GDM1 (cell line): ENCODE data around the gene KRTAP10-3.

Experiments
- DNase-seq: peaks from one replicate; lab custom pipeline; 2025; lab: John Stamatoyannopoulos, UW

KRTAP10-3 gene

GRCh38 chr21:44547656-44548331 is 10.8 kb downstream of the KRTAP10-3 start:
- DNase-seq: no peak

GRCh38 chr21:44544566-44544965 is 14.0 kb downstream of the KRTAP10-3 start:
- no peak for DNase-seq

GRCh38 chr21:44542716-44543115 is 15.9 kb downstream of the KRTAP10-3 start:
- DNase-seq: no peak

GRCh38 chr21:44540741-44541288 is 17.8 kb downstream of the KRTAP10-3 start:
- no peak for DNase-seq

- no peak for DNase-seq
These were observed 18.5 kb downstream of the KRTAP10-3 start, which contains the start of gene KRTAP10-1 for GRCh38 chr21:44539991-44540666. Gene KRTAP10-1 (minus strand): TSS chr21:44540195. CDS start chr21:44540150, 45 bp downstream.

GRCh38 chr21:44539046-44539445 is 19.5 kb downstream of the KRTAP10-3 start:
- no peak for DNase-seq

GRCh38 chr21:44537930-44538911 is 20.4 kb downstream of the KRTAP10-3 start:
- DNase-seq: no peak

- DNase-seq: no peak
These were observed 22.6 kb downstream of the KRTAP10-3 start for GRCh38 chr21:44535963-44536362.

GRCh38 chr21:44534688-44535087 is 23.9 kb downstream of the KRTAP10-3 start:
- DNase-seq: no peak

GRCh38 chr21:44533891-44534627 is 24.5 kb downstream of the KRTAP10-3 start:
- no peak for DNase-seq

GRCh38 chr21:44533121-44533890 is 25.3 kb downstream of the KRTAP10-3 start:
- no peak for DNase-seq

- no peak for DNase-seq
These were observed 25.9 kb downstream of the KRTAP10-3 start for GRCh38 chr21:44532712-44533111.

- DNase-seq: no peak
These were observed 26.7 kb downstream of the KRTAP10-3 start for GRCh38 chr21:44531606-44532564.

GRCh38 chr21:44530903-44531605 is 27.5 kb downstream of the KRTAP10-3 start:
- no peak for DNase-seq

GRCh38 chr21:44530221-44530902 is 28.2 kb downstream of the KRTAP10-3 start:
- DNase-seq: no peak

- DNase-seq: no peak
These were observed 29.0 kb downstream of the KRTAP10-3 start for GRCh38 chr21:44529503-44530125.

GRCh38 chr21:44529011-44529421 is 29.6 kb downstream of the KRTAP10-3 start:
- DNase-seq: no peak

GRCh38 chr21:44528634-44528995 is 30.0 kb downstream of the KRTAP10-3 start:
- no peak for DNase-seq
